Large intestine (tissue), 3 donors: ENCODE data around the gene CAB39. TPM values are rescaled to one million over a fixed set of nuclear protein-coding genes. Genes with fewer than 3 reads are reported as not detected.

ENCODE experiments used
- DNase-seq, 2 donors: peaks; one replicate each; pipeline versions ENCODE4 v3.0.0 to v3.0.0-alpha.2; 2013
- H3K27ac ChIP-seq: one replicate; pipeline ENCODE4 v1.5.1; 2013; ENCODE audit warnings: low read length
- H3K27me3 ChIP-seq: 2 replicates; pipeline ENCODE4 v1.6.1; 2013; ENCODE audit warnings: low read length; ENCODE audit not compliant: control insufficient read depth, insufficient read depth
- H3K36me3 ChIP-seq: 2 replicates; pipeline ENCODE4 v1.6.1; 2013; ENCODE audit warnings: low read length; ENCODE audit not compliant: control insufficient read depth, insufficient read depth
- H3K4me1 ChIP-seq: one replicate; pipeline ENCODE4 v1.6.1; 2013; ENCODE audit warnings: low read length; ENCODE audit not compliant: control insufficient read depth, insufficient read depth
- H3K4me3 ChIP-seq: one replicate; pipeline ENCODE4 v1.5.1; 2013; ENCODE audit warnings: low read length
- H3K9me3 ChIP-seq: one replicate; pipeline ENCODE4 v1.6.1; 2013; ENCODE audit warnings: mild to moderate bottlenecking, low read depth, low read length, moderate library complexity; ENCODE audit not compliant: control insufficient read depth
- WGBS: methylation state at CpG from one replicate; pipeline ENCODE4 v1.1.5; 2013; ENCODE audit warnings: low lambda C conversion rate; ENCODE audit not compliant: insufficient coverage; 5-methylcytosine and 5-hydroxymethylcytosine counted together
- polyA plus RNA-seq: library from polyadenylated mRNA; unstranded; fragments of 120-200 nt; gene quantifications from one replicate; pipeline ENCODE4 v1.2.1, GENCODE V29; 2013

The CAB39 gene
- polyA plus RNA-seq, 1 donor: 81.3 TPM

DNA sequence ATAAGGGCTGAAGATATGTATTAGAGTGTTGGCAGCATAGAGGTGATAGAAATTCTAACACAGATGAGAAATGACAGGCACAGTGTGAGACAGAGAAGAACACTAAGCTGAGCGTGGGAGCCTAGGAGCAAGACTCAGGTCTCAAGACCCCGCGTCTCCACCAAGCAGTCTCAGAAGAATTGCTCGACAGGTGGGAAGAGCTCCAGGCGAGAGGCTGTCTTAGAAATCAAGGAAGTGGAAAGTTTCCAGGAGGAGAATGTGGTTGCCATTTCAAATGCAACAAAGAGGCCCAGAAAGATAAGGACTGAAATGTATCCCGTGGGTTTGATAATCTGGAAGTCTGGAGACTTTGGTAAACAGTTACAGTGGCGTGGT, 31.5 kb upstream of the CAB39 start:
- Histone ChIP-seq H3K4me3 (no peak overlapping the region), H3K27me3 (no peaks in the 10 kb centered on the region)

DNA sequence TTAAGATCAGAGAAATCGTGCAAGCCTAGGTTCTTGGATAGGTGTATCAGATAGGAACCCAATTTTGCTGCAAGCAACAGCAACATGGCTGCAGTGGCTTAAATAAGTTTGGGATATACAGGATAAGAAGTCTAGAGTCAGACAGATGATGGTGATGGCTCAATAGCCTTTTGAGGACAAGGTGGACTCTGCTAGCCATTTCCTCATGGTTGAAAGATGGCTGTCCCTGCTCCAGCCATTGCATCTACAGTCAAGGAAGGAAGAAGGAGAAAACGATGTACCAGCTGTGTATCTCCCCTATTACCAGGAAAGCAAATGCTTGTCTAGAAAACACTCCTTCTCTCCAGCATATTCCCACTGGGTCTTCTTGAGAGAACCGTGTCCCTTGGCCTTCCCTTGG, 30.1 kb upstream of the CAB39 start:
- no peaks in the 10 kb centered on the region for H3K36me3 ChIP-seq
- H3K27me3 ChIP-seq: no peaks in the 10 kb centered on the region
- no CpG with 5 or more reads among the region's 3 CpGs for WGBS
- no peak for DNase-seq
- no peaks in the 10 kb centered on the region for H3K9me3 ChIP-seq
- peaks cover 6% of the 10 kb centered on the region for H3K4me1 ChIP-seq
- no peak overlapping the region for H3K27ac ChIP-seq
- no peak overlapping the region for H3K4me3 ChIP-seq

More for the DNA sequence above, 31.5 kb upstream of the CAB39 start:
- no peak for DNase-seq
- WGBS: 0% methylated on average over 1 of the region's 7 CpGs
- Histone ChIP-seq H3K27ac (no peak overlapping the region), H3K36me3 (no peaks in the 10 kb centered on the region), H3K9me3 (no peaks in the 10 kb centered on the region), H3K4me1 (no peaks in the 10 kb centered on the region)

DNA sequence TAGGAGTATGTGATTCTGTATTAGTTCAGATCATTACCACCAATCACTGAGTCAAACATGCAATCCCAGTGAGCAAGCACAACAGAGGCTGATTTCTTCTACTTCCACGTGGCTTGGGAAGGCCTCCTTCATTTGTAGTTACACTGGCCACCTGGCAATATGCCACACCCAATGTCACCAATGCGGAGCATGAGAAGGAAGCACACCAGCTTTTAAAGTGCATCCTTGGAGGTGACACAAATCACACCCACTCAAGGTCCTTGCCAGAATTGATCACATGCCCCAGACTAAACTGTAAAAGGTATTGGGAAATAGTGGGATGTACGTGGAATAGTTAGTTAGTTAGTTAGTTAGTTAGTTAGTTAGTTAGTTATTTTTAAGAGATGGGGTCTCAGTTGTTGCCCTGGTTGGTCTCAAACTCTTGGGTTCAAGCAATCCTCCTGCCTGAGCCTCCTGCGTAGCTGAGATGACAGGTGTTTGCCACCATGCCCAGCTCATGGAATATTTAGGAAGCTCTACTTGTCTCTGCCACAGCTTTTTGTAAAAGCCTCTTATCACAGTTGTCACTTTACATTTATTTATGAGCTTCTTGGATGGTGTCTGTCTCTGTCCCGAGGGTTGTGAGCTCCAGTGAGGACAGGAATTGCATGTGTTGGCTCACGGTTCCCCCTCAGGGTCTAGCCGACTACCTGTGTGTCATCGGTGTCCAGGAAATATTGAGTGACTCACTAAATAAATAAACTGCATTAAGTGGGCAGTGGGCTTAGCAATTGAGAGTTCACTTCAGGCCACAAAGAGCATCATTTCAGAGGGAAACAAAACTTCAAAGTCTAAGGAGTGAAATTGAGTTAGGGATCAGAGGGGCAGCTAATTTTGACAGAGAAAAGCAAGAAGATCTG, 28.1 kb upstream of the CAB39 start:
- no peak overlapping the region for H3K27ac ChIP-seq
- no peaks in the 10 kb centered on the region for H3K36me3 ChIP-seq
- H3K4me3 ChIP-seq: no peak overlapping the region
- H3K9me3 ChIP-seq: no peaks in the 10 kb centered on the region
- 20% methylated on average over 1 of the region's 8 CpGs for WGBS
- DNase-seq: no peak
- H3K27me3 ChIP-seq: no peaks in the 10 kb centered on the region
- peaks cover 12% of the 10 kb centered on the region for H3K4me1 ChIP-seq

DNA sequence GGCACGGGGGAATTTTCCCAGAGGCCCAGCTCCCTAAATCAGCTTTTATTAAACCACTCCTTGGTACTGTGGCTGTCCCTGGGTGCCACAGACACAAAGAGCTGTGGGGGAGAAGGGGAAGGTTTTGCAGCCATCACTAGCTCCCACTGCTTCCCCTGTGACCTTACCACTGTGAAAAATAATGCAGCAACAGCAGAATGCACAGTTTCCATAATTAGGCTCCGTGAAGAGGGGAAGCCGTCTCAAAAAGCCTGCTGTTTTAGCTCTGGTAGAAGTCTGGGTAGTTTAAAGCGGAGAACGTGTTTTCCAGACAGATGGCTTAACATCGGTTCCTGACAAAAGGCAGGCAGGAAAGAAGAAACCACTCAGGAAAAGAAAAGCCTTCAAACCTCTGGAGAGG, 27.5 kb upstream of the CAB39 start:
- H3K4me3 ChIP-seq: no peak overlapping the region
- H3K4me1 ChIP-seq: peaks cover 12% of the 10 kb centered on the region
- H3K27ac ChIP-seq: no peak overlapping the region
- no peaks in the 10 kb centered on the region for H3K27me3 ChIP-seq
- H3K36me3 ChIP-seq: no peaks in the 10 kb centered on the region
- DNase-seq: no peak
- H3K9me3 ChIP-seq: no peaks in the 10 kb centered on the region
- no CpG with 5 or more reads among the region's 6 CpGs for WGBS

DNA sequence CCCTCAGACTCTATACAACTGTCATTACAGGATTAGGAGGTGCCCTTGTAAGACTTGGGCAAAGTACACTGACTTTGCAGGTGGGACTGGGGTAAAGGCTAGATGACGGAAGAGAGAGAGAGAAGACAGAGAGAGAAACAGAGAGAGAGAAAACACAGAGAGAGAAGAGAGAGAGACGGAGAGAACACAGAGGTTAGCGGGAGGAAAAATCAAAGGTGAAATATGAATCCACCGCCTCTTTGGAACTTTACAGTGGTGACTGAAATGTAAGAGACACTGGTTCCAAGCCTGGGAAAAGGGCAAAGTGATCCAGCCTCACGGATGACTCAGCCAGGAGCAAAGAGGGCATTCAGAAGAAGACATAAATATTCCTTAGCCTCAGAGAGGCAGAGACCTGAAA, 25.1 kb upstream of the CAB39 start:
- H3K4me3 ChIP-seq: peak overlapping the region; percentile 1
- 19% methylated on average over 4 of the region's 5 CpGs for whole genome bisulfite sequencing
- peak overlapping the region; percentile 59 for H3K27ac ChIP-seq
- peak; percentile 55 to 83 for DNase-seq
- no peaks in the 10 kb centered on the region for H3K9me3 ChIP-seq
- H3K27me3 ChIP-seq: no peaks in the 10 kb centered on the region
- H3K36me3 ChIP-seq: no peaks in the 10 kb centered on the region
- H3K4me1 ChIP-seq: peaks cover 12% of the 10 kb centered on the region

DNA sequence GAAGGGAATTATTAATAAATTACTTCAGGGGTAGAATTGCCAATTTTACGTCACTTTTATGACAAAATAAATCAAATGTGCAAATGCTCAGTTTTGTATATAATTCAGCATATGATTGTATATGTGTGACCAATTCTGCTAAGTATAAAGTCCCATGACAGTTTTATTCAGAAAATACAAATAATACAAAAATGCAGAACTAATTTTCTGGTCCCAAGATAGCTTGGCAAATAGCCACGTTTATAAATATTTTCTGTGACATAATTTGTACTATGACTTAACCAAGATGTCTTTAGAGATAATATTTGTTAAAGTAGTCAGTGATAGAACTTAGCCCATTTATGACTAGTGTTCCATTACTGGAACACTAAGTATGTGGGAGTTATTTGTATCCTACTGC, 24.2 kb upstream of the CAB39 start:
- Histone ChIP-seq H3K27me3 (no peaks in the 10 kb centered on the region), H3K4me3 (no peak overlapping the region), H3K36me3 (no peaks in the 10 kb centered on the region), H3K4me1 (peaks cover 12% of the 10 kb centered on the region), H3K9me3 (no peaks in the 10 kb centered on the region), H3K27ac (no peak overlapping the region)
- 100% methylated on average over 1 of the region's 2 CpGs for WGBS
- no peak for DNase-seq

DNA sequence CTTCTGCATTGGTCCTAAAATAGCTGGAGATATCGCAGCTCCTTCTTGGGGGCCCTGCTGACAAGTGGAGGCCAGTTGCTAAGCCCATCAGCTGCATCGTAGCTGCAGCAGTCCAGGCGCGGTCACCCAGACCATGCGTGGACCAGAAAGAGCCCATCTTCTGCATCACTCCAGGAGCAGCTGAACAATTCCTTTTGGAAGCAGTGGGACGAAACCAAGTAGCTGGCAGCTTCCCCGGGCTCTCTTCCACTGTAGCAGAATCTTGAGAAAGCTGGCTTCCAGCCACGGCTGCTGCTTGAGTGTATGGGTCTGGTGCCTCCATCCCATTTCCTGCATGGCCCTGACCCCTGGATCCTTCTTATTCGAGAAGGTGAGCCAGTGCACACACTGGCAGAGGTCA, 22.2 kb upstream of the CAB39 start:
- no CpG with 5 or more reads among the region's 9 CpGs for WGBS
- no peak for DNase-seq

DNA sequence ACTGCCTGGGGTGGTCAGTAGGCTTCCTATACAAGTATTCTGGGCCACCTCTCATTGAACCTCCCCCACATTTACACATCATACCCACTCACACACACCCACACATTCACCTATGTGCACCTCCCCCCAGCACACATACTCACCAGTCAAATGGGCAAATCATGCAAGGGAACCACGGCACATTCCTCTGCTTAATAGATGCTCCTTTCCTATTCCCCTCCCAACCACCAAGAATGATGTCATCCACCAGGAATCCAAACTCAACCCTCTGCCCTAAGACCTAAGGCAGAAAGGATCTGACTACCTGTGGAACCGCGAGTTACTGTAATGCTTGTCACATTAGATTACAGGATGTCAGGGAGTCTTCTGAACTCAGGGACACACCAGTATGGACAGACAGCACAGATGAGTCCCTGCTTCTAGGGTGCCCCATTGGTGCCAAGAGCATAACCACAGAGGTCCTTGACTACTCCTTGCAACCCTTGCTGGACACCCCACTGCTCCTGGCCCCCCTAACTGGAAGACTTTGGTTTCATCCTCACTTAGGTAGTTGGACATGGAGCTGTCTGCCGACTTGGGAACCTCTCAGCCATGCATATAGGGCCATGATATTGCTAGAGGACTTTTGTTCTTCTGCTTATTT, 21.5 kb upstream of the CAB39 start:
- Histone ChIP-seq H3K4me1 (peaks cover 12% of the 10 kb centered on the region), H3K27me3 (no peaks in the 10 kb centered on the region), H3K9me3 (no peaks in the 10 kb centered on the region), H3K36me3 (no peaks in the 10 kb centered on the region), H3K27ac (no peak overlapping the region), H3K4me3 (no peak overlapping the region)
- no CpG with 5 or more reads among the region's 4 CpGs for WGBS
- DNase-seq: no peak

More for the DNA sequence above, 22.2 kb upstream of the CAB39 start:
- H3K27me3 ChIP-seq: no peaks in the 10 kb centered on the region
- no peaks in the 10 kb centered on the region for H3K36me3 ChIP-seq
- no peak overlapping the region for H3K4me3 ChIP-seq
- H3K4me1 ChIP-seq: peaks cover 12% of the 10 kb centered on the region
- H3K27ac ChIP-seq: no peak overlapping the region
- H3K9me3 ChIP-seq: no peaks in the 10 kb centered on the region

DNA sequence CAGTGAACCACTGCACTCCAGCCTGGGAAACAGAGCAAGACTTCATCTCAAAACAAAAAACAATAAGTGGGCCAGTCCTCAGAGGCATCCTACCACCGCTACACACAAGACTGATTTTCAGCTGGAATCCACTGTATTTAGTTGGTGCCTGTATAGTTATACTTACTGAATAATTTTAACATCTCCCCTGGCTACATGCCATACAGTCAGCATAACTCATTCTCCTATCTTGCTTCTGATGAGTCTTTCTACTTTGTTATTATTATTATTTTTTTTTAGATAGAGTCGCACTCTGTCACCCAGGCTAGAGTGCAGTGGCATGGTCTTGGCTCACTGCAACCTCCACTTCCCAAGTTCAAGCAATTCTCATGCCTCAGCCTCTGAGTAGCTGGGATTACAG, 19.9 kb upstream of the CAB39 start:
- Histone ChIP-seq H3K4me3 (no peak overlapping the region), H3K27me3 (no peaks in the 10 kb centered on the region), H3K36me3 (no peaks in the 10 kb centered on the region)

DNA sequence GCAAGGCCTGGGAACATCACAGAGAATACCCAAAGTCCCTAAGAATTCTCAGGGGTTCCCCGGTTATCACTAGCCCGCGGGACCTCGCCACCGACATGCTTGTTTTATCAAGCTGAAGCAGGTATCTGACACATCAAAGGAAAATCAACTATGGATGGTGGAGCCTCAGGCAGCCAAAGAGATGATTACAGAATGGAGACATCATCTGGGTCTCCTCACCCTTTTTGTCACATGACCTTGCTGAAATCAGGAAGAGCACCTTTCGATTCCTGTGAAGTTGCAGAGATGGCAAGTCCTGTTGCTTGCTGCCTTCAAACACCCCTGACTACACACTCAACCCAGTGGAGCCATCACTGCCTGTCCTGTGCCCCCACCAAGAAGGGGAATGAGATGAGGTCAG, 19.2 kb upstream of the CAB39 start:
- Histone ChIP-seq H3K27me3 (no peaks in the 10 kb centered on the region), H3K4me3 (no peak overlapping the region), H3K27ac (no peak overlapping the region), H3K4me1 (no peaks in the 10 kb centered on the region), H3K36me3 (no peaks in the 10 kb centered on the region), H3K9me3 (no peaks in the 10 kb centered on the region)
- no CpG with 5 or more reads among the region's 6 CpGs for WGBS
- no peak for DNase-seq

More for the DNA sequence above, 19.9 kb upstream of the CAB39 start:
- no peak overlapping the region for H3K27ac ChIP-seq
- H3K4me1 ChIP-seq: peaks cover 5% of the 10 kb centered on the region
- DNase-seq: no peak
- WGBS: no CpG with 5 or more reads among the region's 2 CpGs
- no peaks in the 10 kb centered on the region for H3K9me3 ChIP-seq
